Smooth muscle cell of bladder (primary cell): ENCODE results near the gene TMBIM1. TPM values are rescaled to one million over a fixed set of nuclear protein-coding genes. Genes with fewer than 3 reads are reported as not detected.

ENCODE experiments used
- total RNA-seq: library from RNA; depleted of rRNA; stranded (reverse); fragments of >200 nt; gene quantifications from 2 replicates; pipeline ENCODE4 v1.2.3, GENCODE V29; 2014

TMBIM1 gene
- 144 and 208 TPM in 2 replicates for total RNA-seq

GRCh38 chr2:218292048-218293014 is at the start of gene TMBIM1:
Gene TMBIM1 (minus strand): TSS chr2:218292503. CDS start chr2:218282141, 10,362 bp downstream.

GRCh38 chr2:218269900-218270720 is 22.2 kb downstream of the TMBIM1 start, which contains the start of the genes AAMP and PNKD:
Gene AAMP (minus strand): TSS chr2:218270137. CDS start chr2:218270086, 51 bp downstream.
Gene PNKD (plus strand): TSS chr2:218270519. CDS start chr2:218270536, 17 bp downstream.

GRCh38 chr2:218260742-218261422 is 31.4 kb downstream of the TMBIM1 start, which contains the start of gene GPBAR1:
Gene GPBAR1 (plus strand): TSS chr2:218261015. CDS start chr2:218262725, 1,710 bp downstream.

Other genes with a start within 250 kb of the TMBIM1 start
- gene RUFY4, start 223.2 kb downstream of the TMBIM1 start, total RNA-seq = not detected in 2 replicates
- not detected in 2 replicates for gene CXCR2, start 166.5 kb downstream of the TMBIM1 start, total RNA-seq
- gene CXCR1, start 125.5 kb downstream of the TMBIM1 start, total RNA-seq = not detected in 2 replicates
- gene ARPC2, start 75.3 kb downstream of the TMBIM1 start, total RNA-seq = 269 and 279 TPM in 2 replicates
- gene GPBAR1, start 31.5 kb downstream of the TMBIM1 start, total RNA-seq = 0.14 and 0.37 TPM in 2 replicates
- gene AAMP, start 22.4 kb downstream of the TMBIM1 start, total RNA-seq = 133 and 156 TPM in 2 replicates
- gene PNKD, start 22.0 kb downstream of the TMBIM1 start, total RNA-seq = 27.6 and 28.9 TPM in 2 replicates
- gene CATIP, start 64.4 kb upstream of the TMBIM1 start, total RNA-seq = 0.14 TPM in 1 of 2 replicates, not detected in the other
- 0.14 and 0.28 TPM in 2 replicates for gene SLC11A1, start 89.8 kb upstream of the TMBIM1 start, total RNA-seq
- gene CTDSP1, start 107.4 kb upstream of the TMBIM1 start, total RNA-seq = 41.2 and 56.1 TPM in 2 replicates
- not detected in 2 replicates for gene VIL1, start 126.6 kb upstream of the TMBIM1 start, total RNA-seq